ENCODE results near the gene PARP4. TPM values are rescaled to one million over a fixed set of nuclear protein-coding genes. Genes with fewer than 3 reads are reported as not detected.

PARP4 gene
- total and polyA plus RNA-seq, 10 donors: 10.8 to 107 (median 67.4) TPM

- 38 to 79% (median 44%) methylated on average over 2 of the region's 2 CpGs for WGBS, 5 donors
- H3K27ac ChIP-seq: peak overlapping the region in 2 of 8 donors; percentile 14 to 19
- H3K36me3 ChIP-seq: peaks cover 6 to 98% (median 70%) of the 10 kb centered on the region in 6 donors
- TF ChIP-seq POLR2AphosphoS5 (IDR thresholded peaks at IDR 0.05): no peak
- no peak for TF ChIP-seq CTCF (IDR thresholded peaks at IDR 0.05 in 8 of 11, conservative IDR thresholded peaks at IDR 0.05 in 3 of 11)
- TF ChIP-seq POLR2A (IDR thresholded peaks at IDR 0.05): no peak
- H3K9me3 ChIP-seq: no peaks in the 10 kb centered on the region
- peaks cover 0 to 16% (median 5%) of the 10 kb centered on the region in 6 donors for H3K4me1 ChIP-seq
- no peak overlapping the region for H3K4me3 ChIP-seq
- no peaks in the 10 kb centered on the region for H3K27me3 ChIP-seq (replicated peaks in 1 of 7)
- DNase-seq: no peak
- intact Hi-C loops (cut with DNase I; ENCODE audit: low total_unique reads): no loop called here
Measured at GRCh38 chr13:24459234-24459633, 53.3 kb downstream of the PARP4 start.

- no peak for DNase-seq
- intact Hi-C loops (cut with DNase I; ENCODE audit: low total_unique reads): no loop called here
- no peak for TF ChIP-seq POLR2A (IDR thresholded peaks at IDR 0.05)
- no peak for TF ChIP-seq CTCF (IDR thresholded peaks at IDR 0.05 in 8 of 11, conservative IDR thresholded peaks at IDR 0.05 in 3 of 11)
- TF ChIP-seq POLR2AphosphoS5 (IDR thresholded peaks at IDR 0.05): no peak
- H3K4me3 ChIP-seq: no peak overlapping the region
- no peaks in the 10 kb centered on the region for H3K9me3 ChIP-seq
- H3K36me3 ChIP-seq: peaks cover 8 to 98% (median 75%) of the 10 kb centered on the region in 6 donors
- H3K4me1 ChIP-seq: peaks cover 0 to 16% (median 5%) of the 10 kb centered on the region in 6 donors
- no peaks in the 10 kb centered on the region for H3K27me3 ChIP-seq (replicated peaks in 1 of 7)
- 71 to 79% (median 76%) methylated on average over 4 of the region's 4 CpGs for WGBS, 5 donors
- H3K27ac ChIP-seq: peak overlapping the region in 2 of 8 donors; percentile 14 to 19
Measured at GRCh38 chr13:24458736-24459135, 53.8 kb downstream of the PARP4 start.

GRCh38 chr13:24456396-24456795, 56.2 kb downstream of the PARP4 start:
- peaks cover 0 to 16% (median 5%) of the 10 kb centered on the region in 6 donors for H3K4me1 ChIP-seq
- no peak overlapping the region for H3K4me3 ChIP-seq
- no peaks in the 10 kb centered on the region for H3K9me3 ChIP-seq
- TF ChIP-seq CTCF (IDR thresholded peaks at IDR 0.05 in 8 of 11, conservative IDR thresholded peaks at IDR 0.05 in 3 of 11) (no peak), POLR2AphosphoS5 (IDR thresholded peaks at IDR 0.05) (no peak), POLR2A (IDR thresholded peaks at IDR 0.05) (no peak)
- no peaks in the 10 kb centered on the region for H3K27me3 ChIP-seq (replicated peaks in 1 of 7)
- no peak for DNase-seq
- WGBS, 5 donors: 95 to 99% (median 96%) methylated on average over 8 of the region's 8 CpGs
- no peak overlapping the region for H3K27ac ChIP-seq
- H3K36me3 ChIP-seq: peaks cover 12 to 100% (median 87%) of the 10 kb centered on the region in 6 donors
- intact Hi-C loops (cut with DNase I; ENCODE audit: low total_unique reads): no loop called here

GRCh38 chr13:24454056-24454455, 58.5 kb downstream of the PARP4 start:
- H3K27me3 ChIP-seq (replicated peaks in 1 of 7): no peaks in the 10 kb centered on the region
- intact Hi-C loops (cut with DNase I; ENCODE audit: low total_unique reads): no loop called here
- TF ChIP-seq POLR2A (IDR thresholded peaks at IDR 0.05) (no peak), POLR2AphosphoS5 (IDR thresholded peaks at IDR 0.05) (no peak), CTCF (IDR thresholded peaks at IDR 0.05 in 8 of 11, conservative IDR thresholded peaks at IDR 0.05 in 3 of 11) (no peak)
- no peak for DNase-seq
- H3K36me3 ChIP-seq: peaks cover 12 to 100% (median 91%) of the 10 kb centered on the region in 6 donors
- H3K4me1 ChIP-seq: peaks cover 0 to 6% (median 2%) of the 10 kb centered on the region in 6 donors
- H3K4me3 ChIP-seq: no peak overlapping the region
- WGBS, 5 donors: 86 to 97% (median 94%) methylated on average over 6 of the region's 6 CpGs
- no peaks in the 10 kb centered on the region for H3K9me3 ChIP-seq
- no peak overlapping the region for H3K27ac ChIP-seq
